GM12878 (cell line): Measurements from ENCODE around the gene EHD4. TPM values are rescaled to one million over a fixed set of nuclear protein-coding genes. Genes with fewer than 3 reads are reported as not detected.

Source experiments
- ATAC-seq: fragments of 200-7000 bp; cut with Tn5 transposase; 3 replicates; pipeline ENCODE4 v1.9.1; 2020; ENCODE audit warnings: mild to moderate bottlenecking, moderate library complexity
- BruUV-seq: library from RNA; stranded (reverse); fragments of 400-500 nt; replicated peaks from 2 replicates; lab custom pipeline; 2021; lab: Mats Ljungman, UMichigan
- CTCF ChIA-PET: fragments of 300-600 bp; sonication (Branson Sonifier 250); formaldehyde crosslinking; extraction: SDS; loops from one replicate; lab custom pipeline; 2021; ENCODE audit warnings: inconsistent platforms; lab: Yijun Ruan, JAX
- POLR2A ChIA-PET: fragments of 350-600 bp; formaldehyde crosslinking; extraction: SDS; loops from one replicate; lab custom pipeline; 2021; ENCODE audit warnings: inconsistent platforms; lab: Charles Lee
- RAD21 ChIA-PET: fragments of 300-600 bp; sonication (Branson Sonifier 250); formaldehyde crosslinking; loops from one replicate; lab custom pipeline; 2023; ENCODE audit warnings: antibody characterized with exemption; ENCODE audit not compliant: unreplicated experiment; lab: Charles Lee
- SMC1A ChIA-PET: fragments of 300-600 bp; sonication (Branson Sonifier 250); formaldehyde crosslinking; loops from one replicate; lab custom pipeline; 2023; ENCODE audit not compliant: unreplicated experiment, uncharacterized antibody; lab: Charles Lee
- DNase-seq: peaks from one replicate; pipeline ENCODE4 v3.0.0-alpha.2; 2011; ENCODE audit warnings: low read depth, low spot score
- FAIRE-seq: peaks from 3 replicates; lab custom pipeline; 2011; peaks lifted over from hg19 to GRCh38; lab: Jason Lieb, UNC
- H2AFZ ChIP-seq: 2 replicates; pipeline ENCODE4 v1.6.0; 2011; ENCODE audit warnings: low read depth, low read length, control low read depth; ENCODE audit not compliant: control insufficient read depth
- H3K27ac ChIP-seq: 2 replicates; pipeline ENCODE4 v1.5.1; 2011; ENCODE audit warnings: control low read depth; ENCODE audit not compliant: control insufficient read depth, insufficient read depth
- H3K27me3 ChIP-seq, 2 experiments: replicated peaks in 1 of 2; 2 replicates each; pipeline versions ENCODE4 v1.6.0 to v1.6.1; 2011; ENCODE audit warnings: low read length in 1 of 2; ENCODE audit not compliant: control insufficient read depth in 2 of 2, insufficient read depth in 2 of 2
- H3K36me3 ChIP-seq, 2 experiments: 2 replicates each; pipeline ENCODE4 v1.5.1; 2011; ENCODE audit warnings: low read length in 1 of 2; ENCODE audit not compliant: control insufficient read depth in 2 of 2, insufficient read depth in 2 of 2
- H3K4me1 ChIP-seq: 2 replicates; pipeline ENCODE4 v1.6.1; 2011; ENCODE audit warnings: mild to moderate bottlenecking, low read length, moderate library complexity, mixed read lengths; ENCODE audit not compliant: control insufficient read depth, insufficient read depth
- H3K4me2 ChIP-seq: 2 replicates; pipeline ENCODE4 v1.6.0; 2011; ENCODE audit warnings: control low read depth; ENCODE audit not compliant: control insufficient read depth, insufficient read depth
- H3K4me3 ChIP-seq: fragments of 200-600 bp; sonication (generic); 2 replicates; pipeline ENCODE4 v1.5.1; 2016
- H3K79me2 ChIP-seq: 2 replicates; pipeline ENCODE4 v1.6.0; 2011; ENCODE audit warnings: low read length; ENCODE audit not compliant: control insufficient read depth, insufficient read depth
- H3K9ac ChIP-seq: 2 replicates; pipeline ENCODE4 v1.8.0; 2011; ENCODE audit warnings: low read length, control low read depth, mixed read lengths; ENCODE audit not compliant: control insufficient read depth, insufficient read depth
- H3K9me3 ChIP-seq: replicated peaks from 3 replicates; pipeline ENCODE4 v1.5.1; 2011; ENCODE audit warnings: mild to moderate bottlenecking, low read length; ENCODE audit not compliant: control insufficient read depth, insufficient read depth
- H4K20me1 ChIP-seq: 2 replicates; pipeline ENCODE4 v1.6.0; 2011; ENCODE audit not compliant: control insufficient read depth, insufficient read depth
- ASH2L ChIP-seq: fragments of 300-600, 200-600 bp; sonication (generic); IDR thresholded peaks from 2 replicates; pipeline ENCODE4 v1.6.1; 2017; ENCODE audit warnings: low read depth, mild to moderate bottlenecking, borderline replicate concordance
- CBX3 ChIP-seq: fragments of 200-600 bp; sonication (generic); IDR thresholded peaks from 2 replicates; pipeline ENCODE4 v1.6.1; 2016; ENCODE audit warnings: low read depth, borderline replicate concordance
- CHD1 ChIP-seq: IDR thresholded peaks from 2 replicates; pipeline ENCODE4 v1.6.1; 2012; ENCODE audit warnings: low read depth, low read length, improper control_type of control experiment
- EGR1 ChIP-seq, 2 experiments: IDR thresholded peaks; 1 replicate in 1 of 2; 2 replicates in 1 of 2; pipeline ENCODE4 v1.6.1; 2011 to 2012; ENCODE audit warnings: low read depth in 2 of 2, low read length in 2 of 2, borderline replicate concordance in 1 of 2, mild to moderate bottlenecking in 1 of 2, moderate library complexity in 1 of 2
- EP300 ChIP-seq, 2 experiments: fragments of 150-350 bp in 1 of 2; IDR thresholded peaks; 2 replicates each; pipeline ENCODE4 v1.6.1; 2011 to 2012; ENCODE audit warnings: low read depth in 2 of 2, low read length in 2 of 2, borderline replicate concordance in 1 of 2, improper control_type of control experiment in 1 of 2, inconsistent platforms in 1 of 2; ENCODE audit not compliant: control insufficient read depth in 1 of 2
- LARP7 ChIP-seq: fragments of 450-650 bp; IDR thresholded peaks from 2 replicates; pipeline ENCODE4 v1.6.1; 2017; ENCODE audit warnings: mild to moderate bottlenecking
- NFYB ChIP-seq: IDR thresholded peaks from 2 replicates; pipeline ENCODE4 v1.6.1; 2011; ENCODE audit warnings: low read depth, mild to moderate bottlenecking, low read length, improper control_type of control experiment, moderate library complexity; ENCODE audit not compliant: insufficient read depth
- NR2F1 ChIP-seq: fragments of 450-650 bp; conservative IDR thresholded peaks from 2 replicates; pipeline ENCODE4 v1.6.1; 2017; ENCODE audit warnings: mild to moderate bottlenecking
- SREBF1 ChIP-seq: IDR thresholded peaks from 2 replicates; pipeline ENCODE4 v1.6.1; 2012; ENCODE audit warnings: mild to moderate bottlenecking, low read length
- TCF7 ChIP-seq: IDR thresholded peaks from 2 replicates; pipeline ENCODE4 v1.6.1; 2014; ENCODE audit warnings: antibody characterized with exemption, borderline replicate concordance
- ZNF687 ChIP-seq: fragments of 450-650 bp; IDR thresholded peaks from 2 replicates; pipeline ENCODE4 v1.6.1; 2017; ENCODE audit warnings: mild to moderate bottlenecking, moderate library complexity
- WGBS: methylation state at CpG from one replicate; pipeline ENCODE4 v1.1.6; 2016; ENCODE audit warnings: low lambda C conversion rate; ENCODE audit not compliant: insufficient replicate concordance, insufficient coverage; ENCODE audit errors: missing lambda C conversion rate; 5-methylcytosine and 5-hydroxymethylcytosine counted together
- in situ Hi-C: fragments of 300-500 bp; cut with MboI; formaldehyde crosslinking; loops from 9 replicates; pipeline ENCODE4 v1.14.3; 2018; ENCODE audit warnings: mixed read lengths
- intact Hi-C: fragments of 100-400 bp; cut with micrococcal nuclease; formaldehyde crosslinking; loops from one replicate; pipeline ENCODE4 v1.14.2; 2022; ENCODE audit not compliant: unreplicated experiment
- polyA plus RNA-seq, 11 experiments: library from polyadenylated mRNA; depleted of rRNA in 4 of 11; unstranded in 6 of 11; stranded (reverse) in 5 of 11; fragments of >200 nt; fragmentation: Nextera tagmentation in 4 of 11; fragmentation: Illumina TruSeq in 1 of 11; extraction: Ambion mirVana in 4 of 11; extraction: Trizol in 1 of 11; gene quantifications; 1 replicate in 1 of 11; 2 replicates in 10 of 11; pipeline versions ENCODE4 v1.2.1 to v1.2.3, GENCODE V29; 2011 to 2016; ENCODE audit warnings: inconsistent platforms in 2 of 11, missing spikeins in 2 of 11, low read depth in 1 of 11
- total RNA-seq, 4 experiments: library from RNA; depleted of rRNA in 3 of 4; stranded (reverse); fragments of >200 nt in 3 of 4; fragmentation: Illumina TruSeq in 1 of 4; extraction: Trizol in 1 of 4; gene quantifications; 2 replicates each; pipeline versions ENCODE4 v1.2.1 to v1.2.3, GENCODE V29; 2013 to 2021

EHD4 gene
- total and polyA plus RNA-seq, 10 of the 15 experiments (the other 5 are each of a cell fraction or from before 2014, with no cell fraction given): 4.2 to 62.9 (median 44.7) TPM

GRCh38 chr15:41961595-41962202 is 10.7 kb downstream of the EHD4 start:
- ATAC-seq (no peak), FAIRE-seq (no peak), DNase-seq (no peak)
- Histone ChIP-seq H3K9ac (no peak overlapping the region), H3K4me2 (no peak overlapping the region), H3K9me3 (no peaks in the 10 kb centered on the region), H3K4me1 (peaks cover 29% of the 10 kb centered on the region), H4K20me1 (no peaks in the 10 kb centered on the region), H3K36me3 (peaks cover 0 to 26% of the 10 kb centered on the region in 2 experiments; a peak in 2 of 4 replicates), H3K27ac (no peak overlapping the region), H2AFZ (no peak overlapping the region), H3K27me3 (no peaks in the 10 kb centered on the region), H3K79me2 (peaks cover 82% of the 10 kb centered on the region), H3K4me3 (no peak overlapping the region)
- RAD21 ChIA-PET: interaction anchor here (0.6 to 1.1 kb wide), 3 partner anchors 11 to 1031 kb away, joined by 3 to 4 read pairs (median 4); partner anchors contain the start of gene EHD4
- TF ChIP-seq ASH2L (no peak), SREBF1 (no peak; the same call in 1 of the 2 replicates), LARP7 (no peak), ZNF687 (no peak), EP300 (IDR thresholded peaks at IDR 0.05; ENCODE audit: borderline replicate concordance in 1 of 2, control insufficient read depth in 1 of 2, low read depth in 2 of 2, low read length in 2 of 2) (no peak), NR2F1 (no peak), NFYB (no peak), TCF7 (no peak), CHD1 (no peak), CBX3 (no peak), EGR1 (IDR thresholded peaks at IDR 0.05; ENCODE audit: borderline replicate concordance in 1 of 2, low read depth in 2 of 2, low read length in 2 of 2) (no peak)
- POLR2A ChIA-PET: interaction anchor here (0.7 to 1.4 kb wide), 2 partner anchors 11 to 266 kb away, joined by 4 to 6 read pairs; partner anchors contain the start of gene EHD4
- no TSS peak for BruUV-seq
- 96% methylated on average over 1 of the region's 1 CpG for WGBS
- CTCF ChIA-PET: interaction anchor here (0.8 to 1.4 kb wide), 5 partner anchors 8 to 1104 kb away, joined by 3 to 4 read pairs (median 3); partner anchors contain the start of gene EHD4
- intact Hi-C loops: no loop called here
- in situ Hi-C loops: no loop called here
- SMC1A ChIA-PET: interaction anchor here (2.8 kb wide), 1 partner anchor 10 kb away, joined by 23 read pairs; the partner anchor contains the start of gene EHD4
